OCI-LY7 (cell line): ENCODE measurements around the gene DNAI1. TPM values are rescaled to one million over a fixed set of nuclear protein-coding genes. Genes with fewer than 3 reads are reported as not detected.

ENCODE experiments used
- BruUV-seq: library from RNA; stranded (reverse); fragments of 400-500 nt; replicated peaks from 2 replicates; lab custom pipeline; 2021; lab: Mats Ljungman, UMichigan
- CTCF ChIA-PET: fragments of 300-600 bp; sonication (Branson Sonifier 250); formaldehyde crosslinking; loops from one replicate; lab custom pipeline; 2022; ENCODE audit warnings: antibody characterized with exemption; ENCODE audit not compliant: unreplicated experiment; lab: Charles Lee
- POLR2A ChIA-PET: fragments of 300-600 bp; sonication (Branson Sonifier 250); formaldehyde crosslinking; loops from one replicate; lab custom pipeline; 2022; ENCODE audit warnings: antibody characterized with exemption; lab: Charles Lee
- DNase-seq: peaks from one replicate; pipeline ENCODE4 v3.0.0-alpha.2; 2015; ENCODE audit warnings: low spot score
- H2AFZ ChIP-seq: fragments of 200-600 bp; sonication (generic), shearing (Covaris generic); 2 replicates; pipeline ENCODE4 v1.6.1; 2014; ENCODE audit warnings: mild to moderate bottlenecking, antibody characterized with exemption, low read length, moderate library complexity
- H3K27ac ChIP-seq: fragments of 200-600 bp; sonication (generic); 2 replicates; pipeline ENCODE4 v1.5.1; 2014; ENCODE audit warnings: mixed run types, low read depth, mild to moderate bottlenecking, moderate library complexity, low read length, inconsistent platforms; ENCODE audit not compliant: poor library complexity, severe bottlenecking
- H3K36me3 ChIP-seq: fragments of 200-600 bp; sonication (generic); 2 replicates; pipeline ENCODE4 v1.6.1; 2014; ENCODE audit warnings: mild to moderate bottlenecking, antibody characterized with exemption, low read length, moderate library complexity, mixed read lengths; ENCODE audit not compliant: insufficient read depth
- H3K4me1 ChIP-seq: fragments of 200-600 bp; sonication (generic); 2 replicates; pipeline ENCODE4 v1.5.1; 2014; ENCODE audit warnings: mild to moderate bottlenecking, low read length; ENCODE audit not compliant: insufficient read depth, poor library complexity, severe bottlenecking
- H3K4me2 ChIP-seq: fragments of 200-600 bp; sonication (generic); 2 replicates; pipeline ENCODE4 v1.6.1; 2014; ENCODE audit warnings: mild to moderate bottlenecking, low read length
- H3K4me3 ChIP-seq: fragments of 200-600 bp; sonication (generic); 2 replicates; pipeline ENCODE4 v1.5.1; 2014; ENCODE audit warnings: mild to moderate bottlenecking, low read depth, low read length; ENCODE audit not compliant: poor library complexity, severe bottlenecking
- H3K79me2 ChIP-seq: fragments of 200-600 bp; sonication (generic); 2 replicates; pipeline ENCODE4 v1.6.1; 2016; ENCODE audit warnings: low read depth, mild to moderate bottlenecking, low read length, moderate library complexity, mixed read lengths; ENCODE audit not compliant: insufficient read depth
- H3K9me2 ChIP-seq: fragments of 200-600 bp; sonication (generic); 2 replicates; pipeline ENCODE4 v1.6.1; 2016; ENCODE audit warnings: mild to moderate bottlenecking, low read length, mixed read lengths; ENCODE audit not compliant: insufficient read depth
- H3K9me3 ChIP-seq: fragments of 200-600 bp; sonication (generic); 2 replicates; pipeline ENCODE4 v1.6.1; 2014; ENCODE audit warnings: mild to moderate bottlenecking, mixed run types, low read length, mixed read lengths
- H4K20me1 ChIP-seq: fragments of 200-600 bp; sonication (generic); 2 replicates; pipeline ENCODE4 v1.6.1; 2014; ENCODE audit warnings: mild to moderate bottlenecking, antibody characterized with exemption, low read length, moderate library complexity, mixed read lengths; ENCODE audit not compliant: insufficient read depth
- CTCF ChIP-seq: fragments of 200-600 bp; sonication (generic); conservative IDR thresholded peaks from 2 replicates; pipeline ENCODE4 v1.5.1; 2014; ENCODE audit warnings: mild to moderate bottlenecking, antibody characterized with exemption, low read length, moderate library complexity, mixed read lengths
- EZH2phosphoT487 ChIP-seq: fragments of 200-600 bp; sonication (generic); IDR thresholded peaks from 2 replicates; pipeline ENCODE4 v1.6.1; 2018; ENCODE audit warnings: low read depth, borderline replicate concordance, mild to moderate bottlenecking, mixed run types, antibody characterized with exemption, low read length, moderate library complexity, mixed read lengths
- intact Hi-C: fragments of 100-400 bp; cut with micrococcal nuclease; formaldehyde crosslinking; loops from one replicate; pipeline ENCODE4 v1.10.0; 2022; ENCODE audit not compliant: unreplicated experiment
- total RNA-seq, 2 experiments: library from RNA; depleted of rRNA in 1 of 2; stranded (reverse); fragments of >200 nt in 1 of 2; shearing (Covaris generic) in 1 of 2; gene quantifications; 2 replicates each; pipeline ENCODE4 v1.2.3, GENCODE V29; 2014 to 2022

The DNAI1 gene
- total RNA-seq, 2 experiments from 2014 or later, result 0.57 to 0.97 TPM

- no peak overlapping the region for H3K27ac ChIP-seq
- intact Hi-C loops, result no loop called here
- H3K9me2 ChIP-seq, result no peaks in the 10 kb centered on the region
- TF ChIP-seq CTCF (no peak), EZH2phosphoT487 (no peak)
- H3K4me2 ChIP-seq, result no peak overlapping the region
- no peaks in the 10 kb centered on the region for H4K20me1 ChIP-seq
- no peak overlapping the region for H3K4me3 ChIP-seq
- peaks cover 9% of the 10 kb centered on the region for H3K4me1 ChIP-seq
- no peak overlapping the region for H2AFZ ChIP-seq
- ChIA-PET POLR2A (no interaction called here), CTCF (no interaction called here)
- H3K79me2 ChIP-seq, result no peaks in the 10 kb centered on the region
- no peaks in the 10 kb centered on the region for H3K9me3 ChIP-seq
- H3K36me3 ChIP-seq, result no peaks in the 10 kb centered on the region
- no TSS peak for BruUV-seq
- no peak for DNase-seq
Observed at GRCh38 chr9:34510497-34511468, 52.2 kb downstream of the DNAI1 start.

GRCh38 chr9:34512131-34513078 is 53.8 kb downstream of the DNAI1 start:
- no peak for TF ChIP-seq CTCF
- POLR2A ChIA-PET, result interaction anchor here (0.8 kb wide), 1 partner anchor 790 kb away, joined by 3 read pairs; no protein-coding TSS in a partner anchor
- Histone ChIP-seq H3K79me2 (no peaks in the 10 kb centered on the region), H3K27ac (no peak overlapping the region), H3K4me1 (peaks cover 9% of the 10 kb centered on the region), H3K36me3 (no peaks in the 10 kb centered on the region), H3K4me3 (no peak overlapping the region), H3K9me3 (no peaks in the 10 kb centered on the region), H2AFZ (no peak overlapping the region), H3K9me2 (no peaks in the 10 kb centered on the region), H4K20me1 (no peaks in the 10 kb centered on the region), H3K4me2 (no peak overlapping the region)
- DNase-seq, result no peak
- CTCF ChIA-PET, result interaction anchor here (0.5 kb wide), 1 partner anchor 486 kb away, joined by 3 read pairs; no protein-coding TSS in a partner anchor
- intact Hi-C loops, result no loop called here
- no TSS peak for BruUV-seq
